OCI-LY1 (cell line): ENCODE measurements around the gene RNF13.

Experiments used
- H2AFZ ChIP-seq: fragments of 200-600 bp; sonication (generic), shearing (Covaris generic); 2 replicates; pipeline ENCODE4 v1.6.0; 2014; ENCODE audit warnings: antibody characterized with exemption, mild to moderate bottlenecking, low read length
- H3F3A ChIP-seq: fragments of 200-600 bp; sonication (generic), shearing (Covaris generic); 2 replicates; pipeline ENCODE4 v1.6.0; 2014; ENCODE audit warnings: mild to moderate bottlenecking, antibody characterized with exemption, low read length, moderate library complexity; ENCODE audit not compliant: insufficient read depth
- H3K27ac ChIP-seq: fragments of 200-600 bp; sonication (generic); 2 replicates; pipeline ENCODE4 v1.5.1; 2014; ENCODE audit warnings: low read length, mixed run types, mild to moderate bottlenecking, low read depth; ENCODE audit not compliant: poor library complexity, severe bottlenecking
- H3K27me3 ChIP-seq: fragments of 200-600 bp; sonication (generic); 2 replicates; pipeline ENCODE4 v1.6.0; 2014; ENCODE audit warnings: antibody characterized with exemption, mild to moderate bottlenecking, low read length, moderate library complexity; ENCODE audit not compliant: insufficient read depth
- H3K36me3 ChIP-seq: fragments of 200-600 bp; sonication (generic); 2 replicates; pipeline ENCODE4 v1.6.1; 2014; ENCODE audit warnings: mild to moderate bottlenecking, antibody characterized with exemption, low read length, moderate library complexity, mixed read lengths; ENCODE audit not compliant: insufficient read depth
- H3K4me1 ChIP-seq: fragments of 200-600 bp; sonication (generic); 2 replicates; pipeline ENCODE4 v1.5.1; 2014; ENCODE audit warnings: mild to moderate bottlenecking, low read length, moderate library complexity; ENCODE audit not compliant: insufficient read depth, severe bottlenecking
- H3K4me2 ChIP-seq: fragments of 200-600 bp; sonication (generic), shearing (Covaris generic); 2 replicates; pipeline ENCODE4 v1.6.1; 2014; ENCODE audit warnings: low read length
- H3K4me3 ChIP-seq: fragments of 200-600 bp; sonication (generic); 2 replicates; pipeline ENCODE4 v1.5.1; 2014; ENCODE audit warnings: low read length, low read depth, mild to moderate bottlenecking, mixed read lengths; ENCODE audit not compliant: poor library complexity, severe bottlenecking
- H3K79me2 ChIP-seq: fragments of 200-600 bp; shearing (Covaris generic); 2 replicates; pipeline ENCODE4 v1.6.1; 2016; ENCODE audit warnings: mixed run types, low read length, mixed read lengths; ENCODE audit not compliant: insufficient read depth
- H3K9ac ChIP-seq: fragments of 200-600 bp; sonication (generic), shearing (Covaris generic); 2 replicates; pipeline ENCODE4 v1.6.1; 2014; ENCODE audit warnings: mild to moderate bottlenecking, low read length, mixed read lengths
- H3K9me2 ChIP-seq: fragments of 200-600 bp; sonication (generic), shearing (Covaris generic); 2 replicates; pipeline ENCODE4 v1.6.1; 2014; ENCODE audit warnings: low read depth, mild to moderate bottlenecking, low read length, mixed read lengths
- H3K9me3 ChIP-seq: fragments of 200-600 bp; shearing (Covaris generic); 2 replicates; pipeline ENCODE4 v1.6.1; 2014; ENCODE audit warnings: low read length, mixed read lengths
- H4K20me1 ChIP-seq: fragments of 200-600 bp; sonication (generic), shearing (Covaris generic); 2 replicates; pipeline ENCODE4 v1.6.0; 2016; ENCODE audit warnings: mild to moderate bottlenecking, low read length; ENCODE audit not compliant: insufficient read depth
- EZH2 ChIP-seq: fragments of 200-600 bp; sonication (generic), shearing (Covaris generic); IDR thresholded peaks from 2 replicates; pipeline ENCODE4 v1.8.0; 2017; ENCODE audit warnings: borderline replicate concordance, mixed run types, mild to moderate bottlenecking, antibody characterized with exemption, low read length, moderate library complexity, mixed read lengths
- TF ChIP-seq, protein P1 (sequence below): fragments of 200-600 bp; sonication (generic), shearing (Covaris generic); IDR thresholded peaks from 2 replicates; pipeline ENCODE4 v1.5.1; 2017; ENCODE audit warnings: mild to moderate bottlenecking, antibody characterized with exemption, low read length, moderate library complexity, mixed read lengths

Gene RNF13

GRCh38 chr3:149801639-149802038, 11.4 kb upstream of the RNF13 start:
- Histone ChIP-seq H3K27me3 (no peaks in the 10 kb centered on the region), H3K9me3 (no peaks in the 10 kb centered on the region), H3K79me2 (no peaks in the 10 kb centered on the region), H3K4me3 (no peak overlapping the region), H3K4me1 (no peaks in the 10 kb centered on the region), H3F3A (no peaks in the 10 kb centered on the region), H3K9ac (no peak overlapping the region), H3K4me2 (no peak overlapping the region), H4K20me1 (no peaks in the 10 kb centered on the region), H2AFZ (no peak overlapping the region), H3K36me3 (no peaks in the 10 kb centered on the region), H3K9me2 (no peaks in the 10 kb centered on the region), H3K27ac (no peak overlapping the region)
- TF ChIP-seq, protein P1, sequence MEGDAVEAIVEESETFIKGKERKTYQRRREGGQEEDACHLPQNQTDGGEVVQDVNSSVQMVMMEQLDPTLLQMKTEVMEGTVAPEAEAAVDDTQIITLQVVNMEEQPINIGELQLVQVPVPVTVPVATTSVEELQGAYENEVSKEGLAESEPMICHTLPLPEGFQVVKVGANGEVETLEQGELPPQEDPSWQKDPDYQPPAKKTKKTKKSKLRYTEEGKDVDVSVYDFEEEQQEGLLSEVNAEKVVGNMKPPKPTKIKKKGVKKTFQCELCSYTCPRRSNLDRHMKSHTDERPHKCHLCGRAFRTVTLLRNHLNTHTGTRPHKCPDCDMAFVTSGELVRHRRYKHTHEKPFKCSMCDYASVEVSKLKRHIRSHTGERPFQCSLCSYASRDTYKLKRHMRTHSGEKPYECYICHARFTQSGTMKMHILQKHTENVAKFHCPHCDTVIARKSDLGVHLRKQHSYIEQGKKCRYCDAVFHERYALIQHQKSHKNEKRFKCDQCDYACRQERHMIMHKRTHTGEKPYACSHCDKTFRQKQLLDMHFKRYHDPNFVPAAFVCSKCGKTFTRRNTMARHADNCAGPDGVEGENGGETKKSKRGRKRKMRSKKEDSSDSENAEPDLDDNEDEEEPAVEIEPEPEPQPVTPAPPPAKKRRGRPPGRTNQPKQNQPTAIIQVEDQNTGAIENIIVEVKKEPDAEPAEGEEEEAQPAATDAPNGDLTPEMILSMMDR, result no peak
- TF ChIP-seq EZH2, result no peak

DNA sequence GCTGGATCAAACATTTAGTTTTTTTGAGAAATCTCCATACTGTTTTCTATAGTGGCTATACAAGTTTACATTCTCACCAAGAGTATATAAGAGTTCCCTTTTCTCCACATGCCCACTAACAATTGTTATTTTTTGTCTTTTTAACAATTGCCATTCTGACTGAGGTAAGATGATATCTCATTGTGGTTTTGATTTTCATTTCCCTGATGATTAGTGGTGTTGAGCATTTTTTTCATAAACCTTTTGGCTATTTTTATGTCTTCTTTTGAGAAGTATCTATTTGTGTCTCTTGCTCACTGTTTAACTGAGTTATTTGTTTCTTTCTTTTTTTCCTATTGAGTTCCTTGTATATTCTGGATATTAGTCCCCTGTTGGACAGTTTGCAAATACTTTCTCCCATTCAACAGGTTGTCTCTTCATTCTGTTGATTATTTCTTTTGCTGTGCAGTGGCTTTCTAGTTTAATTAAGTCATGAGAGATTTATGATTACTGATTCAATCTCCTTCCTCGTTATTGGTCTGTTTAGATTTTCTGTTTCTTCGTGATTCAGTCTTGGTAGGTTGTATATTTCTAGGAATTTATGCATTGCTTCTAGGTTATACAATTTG, 6.7 kb upstream of the RNF13 start:
- H3K4me2 ChIP-seq, result no peak overlapping the region
- peaks cover 10% of the 10 kb centered on the region for H3K4me1 ChIP-seq

DNA sequence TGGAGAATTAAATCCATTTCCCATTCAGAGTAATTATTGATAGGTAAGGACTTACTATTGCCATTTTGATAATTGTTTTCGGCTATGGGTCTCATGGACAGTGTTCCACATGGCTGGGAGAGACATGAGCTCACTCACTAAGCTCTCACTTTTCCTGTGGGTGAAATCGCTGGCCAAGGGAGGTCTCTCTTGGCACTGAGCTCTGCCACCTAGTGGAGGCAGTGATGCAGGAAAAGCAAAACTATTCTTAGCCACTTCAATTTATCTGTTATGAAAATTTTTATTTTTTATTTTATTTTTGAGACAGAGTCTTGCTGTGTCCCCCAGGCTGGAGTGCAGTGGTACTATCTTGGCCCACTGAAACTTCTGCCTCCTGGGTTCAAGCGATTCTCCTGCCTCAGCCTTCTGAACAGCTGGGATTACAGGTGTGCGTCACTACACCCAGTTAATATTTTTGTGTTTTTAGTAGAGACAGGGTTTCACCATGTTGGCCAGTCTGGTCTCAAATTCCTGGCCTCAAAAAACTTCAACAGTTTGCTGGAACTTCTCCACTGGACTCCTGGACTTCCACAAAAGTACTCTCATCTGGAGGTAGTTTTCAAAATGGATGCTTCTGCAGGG, 4.7 kb upstream of the RNF13 start:
- peaks cover 21% of the 10 kb centered on the region for H3K4me1 ChIP-seq
- H3K27ac ChIP-seq, result no peak overlapping the region
- peak overlapping the region; percentile 50 for H3K4me2 ChIP-seq
- TF ChIP-seq, protein P1, result peak; percentile 80
- TF ChIP-seq EZH2, result no peak
- H3F3A ChIP-seq, result no peaks in the 10 kb centered on the region
- H3K9me3 ChIP-seq, result no peaks in the 10 kb centered on the region
- peak overlapping the region; percentile 86 for H2AFZ ChIP-seq
- H3K36me3 ChIP-seq, result no peaks in the 10 kb centered on the region
- peak overlapping the region; percentile 7 for H3K4me3 ChIP-seq
- no peaks in the 10 kb centered on the region for H4K20me1 ChIP-seq
- H3K9me2 ChIP-seq, result no peaks in the 10 kb centered on the region
- no peak overlapping the region for H3K9ac ChIP-seq
- H3K27me3 ChIP-seq, result no peaks in the 10 kb centered on the region
- no peaks in the 10 kb centered on the region for H3K79me2 ChIP-seq

More for the DNA sequence above, 6.7 kb upstream of the RNF13 start:
- Histone ChIP-seq H3K36me3 (no peaks in the 10 kb centered on the region), H3K27ac (no peak overlapping the region), H3K79me2 (no peaks in the 10 kb centered on the region), H3K9me3 (no peaks in the 10 kb centered on the region), H2AFZ (no peak overlapping the region), H3K4me3 (no peak overlapping the region), H3F3A (no peaks in the 10 kb centered on the region), H4K20me1 (no peaks in the 10 kb centered on the region), H3K9me2 (no peaks in the 10 kb centered on the region), H3K9ac (no peak overlapping the region), H3K27me3 (no peaks in the 10 kb centered on the region)
- TF ChIP-seq EZH2, result no peak
- TF ChIP-seq, protein P1, result no peak
